GM21825 (cell line): ENCODE data around the gene TIMM10.

Source experiments
- ATAC-seq: cut with Tn5 transposase; IDR thresholded peaks from one replicate; pipeline ENCODE4 v1.9.1; 2021; ENCODE audit warnings: mild to moderate bottlenecking, moderate library complexity; ENCODE audit not compliant: unreplicated experiment

TIMM10 gene, protein sequence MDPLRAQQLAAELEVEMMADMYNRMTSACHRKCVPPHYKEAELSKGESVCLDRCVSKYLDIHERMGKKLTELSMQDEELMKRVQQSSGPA

GRCh38 chr11:57530596-57531507 is at the start of gene TIMM10:
Gene TIMM10, minus strand, starts transcription at chr11:57530754. Its CDS starts 565 bp downstream, at chr11:57530189.
- peak; percentile 96 for ATAC-seq

- ATAC-seq: no peak
Measured at GRCh38 chr11:57574061-57574460, 43.5 kb upstream of the TIMM10 start.

DNA sequence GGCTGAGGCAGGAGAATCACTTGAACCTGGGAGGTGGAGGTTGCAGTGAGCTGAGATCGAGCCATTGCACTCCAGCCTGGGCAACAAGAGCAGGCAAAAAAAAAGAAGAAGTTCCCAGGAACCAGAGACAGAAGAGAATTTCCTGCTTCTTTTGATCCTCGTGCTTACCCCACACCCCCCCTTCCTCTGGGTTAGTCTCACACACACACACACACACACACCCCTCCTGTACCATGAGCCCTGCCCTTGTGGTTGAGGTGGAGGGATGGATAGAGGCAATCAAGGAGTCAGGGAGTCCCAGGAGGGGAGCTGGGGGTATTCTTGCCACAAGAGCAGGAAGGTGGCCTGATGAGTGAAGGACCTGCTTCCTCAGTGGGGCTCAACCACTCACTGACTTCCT is 41.1 kb upstream of the TIMM10 start:
- ATAC-seq: no peak

GRCh38 chr11:57568330-57568766 is 37.8 kb upstream of the TIMM10 start:
- peak; percentile 54 for ATAC-seq

DNA sequence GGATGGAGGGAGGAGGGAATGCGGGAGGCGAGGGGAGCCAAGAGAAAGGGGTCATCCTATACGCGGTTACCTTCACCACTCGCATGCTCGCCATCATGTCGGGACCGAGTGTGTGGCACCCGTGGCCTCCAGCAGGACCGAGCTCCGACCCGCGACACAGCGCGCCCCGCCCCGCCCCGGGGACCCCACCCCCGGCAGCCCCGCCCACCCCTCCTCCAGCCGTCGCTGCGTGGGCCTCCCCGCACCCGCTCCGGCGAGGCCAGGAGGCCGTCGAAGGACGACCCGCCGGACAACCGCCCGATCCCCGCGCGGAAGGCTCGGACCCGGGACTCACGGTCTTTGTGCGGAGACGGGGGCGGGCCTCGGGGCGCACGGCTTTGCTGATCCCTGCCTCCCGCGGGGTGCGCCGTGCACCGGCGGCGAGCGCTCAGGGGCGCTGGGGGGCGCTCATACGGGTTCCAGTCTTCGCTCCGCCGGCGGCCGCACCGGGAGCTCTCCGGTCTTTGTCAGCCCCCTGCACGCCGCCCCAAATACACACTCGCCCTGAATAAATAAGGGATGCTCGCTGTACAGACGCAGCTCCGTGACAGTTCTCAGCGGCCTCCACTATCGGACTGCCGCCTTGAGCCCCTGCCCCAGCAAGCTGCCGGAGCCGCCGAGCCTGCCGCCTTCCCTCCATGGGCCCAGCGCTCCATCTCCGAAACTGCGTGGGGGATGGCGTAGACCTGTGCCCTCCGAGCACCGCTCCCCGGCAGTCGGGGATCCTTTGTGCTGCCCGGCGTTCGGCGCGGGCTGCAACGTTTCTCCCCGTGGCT is 37.2 kb upstream of the TIMM10 start, which contains the start of gene UBE2L6:
Gene UBE2L6, minus strand, starts transcription at position 158 of the 815 bp plus-strand sequence. Its CDS starts 61 bp downstream, at position 97.
- ATAC-seq: peak; percentile 44

DNA sequence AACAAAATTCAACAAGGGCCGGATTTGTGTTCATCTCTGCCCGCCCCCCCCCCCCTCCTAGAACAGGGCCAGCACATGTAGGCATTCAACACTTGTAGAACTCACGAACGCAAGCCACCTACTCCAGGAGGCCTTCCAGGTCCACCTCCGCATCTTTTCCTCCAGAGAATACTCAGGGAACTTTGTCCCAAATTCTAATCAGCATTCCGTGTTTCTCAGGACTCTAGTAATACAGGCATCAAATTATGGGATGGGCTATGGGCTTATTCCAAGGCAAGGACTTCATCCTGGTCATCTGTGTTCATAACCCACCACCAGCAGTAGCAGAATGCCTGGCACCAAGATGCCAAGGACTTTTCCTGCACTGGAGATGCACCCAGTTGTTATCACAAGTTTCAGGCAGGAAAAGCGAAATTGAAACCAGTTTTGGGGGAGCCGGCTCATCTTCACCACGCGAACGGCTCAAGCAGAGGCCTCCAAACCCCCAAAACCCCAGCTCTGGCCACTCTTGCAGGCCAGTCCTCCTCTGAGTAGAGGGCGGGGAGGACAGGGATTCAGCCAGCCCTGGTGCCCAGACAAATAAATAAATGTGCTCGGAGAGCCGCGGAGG is 36.5 kb upstream of the TIMM10 start:
- peak; percentile 1 for ATAC-seq

- ATAC-seq: peak; percentile 68
Measured at GRCh38 chr11:57566005-57566904, 35.7 kb upstream of the TIMM10 start.

- ATAC-seq: no peak
Measured at GRCh38 chr11:57562596-57562995, 32.0 kb upstream of the TIMM10 start.

DNA sequence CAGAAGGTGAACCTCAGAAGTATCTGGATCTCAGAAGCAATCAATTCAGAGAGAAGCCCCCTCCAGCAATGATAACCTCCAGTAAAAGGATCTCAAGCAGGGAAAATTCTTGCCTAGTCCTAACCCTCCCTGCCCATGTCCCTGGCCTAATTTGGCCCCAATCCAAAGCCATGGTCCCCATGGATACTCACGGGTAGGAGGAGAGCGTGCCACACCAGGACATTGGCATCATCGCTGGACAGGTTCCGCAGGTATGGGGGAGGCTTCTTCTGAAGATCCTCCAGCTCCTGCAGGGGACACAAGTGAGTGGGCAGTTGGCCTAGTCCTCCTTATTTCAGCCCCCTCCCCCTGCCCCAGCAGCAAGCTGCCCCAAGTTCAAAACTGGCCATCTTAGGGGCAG is 29.6 kb upstream of the TIMM10 start:
- no peak for ATAC-seq

- ATAC-seq: no peak
Measured at GRCh38 chr11:57556041-57556440, 25.5 kb upstream of the TIMM10 start.

DNA sequence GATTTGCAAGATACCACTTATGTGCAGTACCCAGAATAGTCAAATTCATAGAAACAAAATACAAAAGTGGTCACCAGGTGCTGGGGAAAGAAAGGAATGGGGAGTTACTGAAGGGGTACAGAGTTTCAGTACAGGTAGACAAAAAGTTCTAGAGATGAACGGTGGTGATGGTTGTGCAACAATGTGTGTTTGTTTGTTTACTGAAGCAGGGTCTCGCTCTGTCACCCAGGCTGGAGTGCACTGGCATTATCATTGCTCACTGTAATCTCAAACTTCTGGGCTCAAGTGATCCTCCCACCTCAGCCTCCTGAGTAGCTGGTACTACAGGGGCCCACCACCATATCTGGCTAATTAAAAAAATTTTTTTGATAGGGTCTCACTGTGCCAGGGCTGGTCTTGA is 24.8 kb upstream of the TIMM10 start:
- ATAC-seq: no peak

- ATAC-seq: no peak
Measured at GRCh38 chr11:57552479-57552878, 21.9 kb upstream of the TIMM10 start.

GRCh38 chr11:57551941-57552340 is 21.4 kb upstream of the TIMM10 start:
- ATAC-seq: no peak

DNA sequence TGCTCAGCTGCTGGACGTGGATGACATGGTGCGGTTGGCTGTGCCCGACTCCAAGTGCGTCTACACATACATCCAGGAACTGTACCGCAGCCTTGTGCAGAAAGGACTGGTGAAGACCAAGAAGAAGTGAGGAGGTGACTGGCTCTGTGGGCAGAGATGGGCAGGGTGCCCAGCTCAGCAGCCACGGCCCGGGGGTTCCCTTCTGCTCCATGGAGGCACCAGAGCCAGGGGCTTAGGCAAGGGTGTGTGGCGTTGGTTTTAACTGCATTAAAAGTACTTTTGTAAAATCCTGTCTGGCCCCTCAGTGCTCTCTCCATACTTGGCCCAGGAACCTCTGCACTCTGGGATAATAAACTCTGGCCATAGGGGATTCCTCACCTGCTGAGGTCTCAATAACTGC is 19.4 kb upstream of the TIMM10 start:
- no peak for ATAC-seq

DNA sequence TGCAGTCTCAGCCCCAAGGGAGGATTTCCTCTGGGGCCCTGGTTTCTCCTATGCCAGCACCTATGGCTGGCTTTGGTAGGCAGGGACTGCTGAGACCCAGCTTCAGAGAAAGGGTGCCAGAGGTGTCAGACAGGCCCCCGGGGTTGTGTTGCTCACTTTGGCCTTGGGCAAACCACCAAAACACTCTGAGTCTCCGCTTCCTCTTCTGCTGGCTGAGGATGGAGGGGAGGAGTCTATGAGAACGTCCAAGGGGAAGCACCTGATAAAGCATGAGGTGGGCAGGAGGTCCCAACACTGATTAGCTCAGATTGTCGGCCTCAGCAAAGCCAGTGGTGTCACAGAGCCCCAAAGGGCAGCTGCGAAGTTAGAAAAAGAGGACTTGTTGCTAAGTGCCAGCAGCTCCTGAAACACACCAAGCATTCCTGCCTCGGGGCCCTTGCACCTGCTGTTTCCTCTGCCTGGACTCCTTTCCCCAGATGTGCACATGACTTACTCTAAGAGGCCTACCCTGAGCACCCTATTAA is 17.4 kb upstream of the TIMM10 start:
- ATAC-seq: peak; percentile 94

GRCh38 chr11:57546869-57547475 is 16.4 kb upstream of the TIMM10 start:
- ATAC-seq: peak; percentile 48

GRCh38 chr11:57546451-57546850 is 15.9 kb upstream of the TIMM10 start:
- ATAC-seq: no peak

- no peak for ATAC-seq
Measured at GRCh38 chr11:57545883-57546282, 15.3 kb upstream of the TIMM10 start.

- ATAC-seq: no peak
Measured at GRCh38 chr11:57544566-57544965, 14.0 kb upstream of the TIMM10 start.
